Left renal pelvis (tissue), 4 donors: Measurements from ENCODE around the gene LILRB2. TPM values are rescaled to one million over a fixed set of nuclear protein-coding genes. Genes with fewer than 3 reads are reported as not detected.
A peak's percentile ranks its signal among the peaks of the same experiment; 100 is the strongest.
"Not testable (repeated sequence)": the region's sequence is repeated elsewhere in the genome, so short reads cannot be mapped to it uniquely, and the experiment has no call there.

ENCODE experiments used
- DNase-seq, 4 donors: peaks; one replicate each; pipeline ENCODE4 v3.0.0-alpha.2; 2013; ENCODE audit warnings: low read depth in 4 of 4, low spot score in 3 of 4
- polyA plus RNA-seq, 4 donors: library from polyadenylated mRNA; unstranded; fragments of 120-200 nt; gene quantifications; one replicate each; pipeline ENCODE4 v1.2.1, GENCODE V29; 2013; ENCODE audit not compliant: insufficient read length in 4 of 4

LILRB2 gene
- polyA plus RNA-seq = 1 to 10 TPM in 3 of 4 donors, under 1 TPM in 1; 0.80 to 1.9 (median 1.3) TPM

GRCh38 chr19:54281007-54281728 is at the start of gene LILRB2:
LILRB2 (minus strand) TSS chr19:54281110; CDS start chr19:54280496, 614 bp downstream.
- no peak for DNase-seq

DNA sequence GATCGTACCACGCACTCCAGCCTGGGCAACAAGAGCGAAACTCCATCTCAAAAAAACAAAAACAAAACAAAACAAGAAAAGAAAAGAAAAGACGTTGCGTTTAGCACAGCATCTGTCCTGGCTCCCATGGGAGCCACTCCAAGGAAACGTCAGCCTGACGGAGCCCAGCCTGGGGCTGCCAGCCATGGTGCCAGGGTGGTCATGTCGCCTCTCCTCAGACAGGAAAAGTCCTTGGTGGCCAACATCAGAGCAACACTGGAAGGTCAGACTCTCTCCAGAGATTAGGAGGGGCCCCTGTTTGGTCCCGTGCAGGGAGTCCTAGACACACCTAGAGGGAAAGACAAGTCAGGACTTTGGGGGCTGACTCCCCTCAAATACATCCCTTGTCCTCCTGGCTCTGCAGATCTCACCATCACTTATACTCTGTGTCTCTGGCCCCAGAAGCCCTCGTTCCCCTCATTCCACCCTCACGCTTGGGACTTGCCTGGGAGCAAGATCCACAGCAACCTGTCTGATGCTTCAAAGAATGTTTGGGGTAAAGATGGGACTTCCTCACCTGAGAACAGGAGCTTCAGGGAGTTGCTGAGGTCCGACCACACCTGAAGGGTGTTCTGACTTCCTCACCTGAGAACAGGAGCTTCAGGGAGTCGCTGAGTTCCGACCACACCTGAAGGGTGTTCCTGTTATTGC is 48.7 kb upstream of the LILRB2 start:
- DNase-seq = no peak

DNA sequence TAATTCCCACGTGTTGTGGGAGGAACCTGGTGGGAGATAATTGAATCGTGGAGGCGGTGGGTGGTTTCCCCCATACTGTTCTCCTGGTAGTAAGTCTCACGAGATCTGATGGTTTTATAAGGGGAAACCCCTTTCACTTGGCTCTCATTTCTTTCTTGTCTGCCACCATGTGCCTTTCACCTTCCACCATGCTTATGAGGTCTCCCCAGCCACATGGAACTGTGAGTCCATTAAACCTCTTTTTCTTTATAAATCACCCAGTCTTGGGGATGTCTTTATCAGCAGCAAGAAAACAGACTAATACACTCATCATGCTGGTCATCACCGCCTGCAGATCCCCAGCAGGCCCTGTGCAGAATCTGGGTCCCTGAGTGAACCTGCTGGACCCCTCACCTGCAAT is 47.9 kb upstream of the LILRB2 start:
- not testable (repeated sequence) for DNase-seq

- DNase-seq = no peak
Measured at GRCh38 chr19:54325631-54326030, 44.7 kb upstream of the LILRB2 start.

GRCh38 chr19:54325194-54325621 is 44.3 kb upstream of the LILRB2 start:
- DNase-seq = peak in 3 of 4 donors; percentile 12 to 32 (median 18)

- no peak for DNase-seq
Measured at GRCh38 chr19:54324071-54324470, 43.2 kb upstream of the LILRB2 start.

DNA sequence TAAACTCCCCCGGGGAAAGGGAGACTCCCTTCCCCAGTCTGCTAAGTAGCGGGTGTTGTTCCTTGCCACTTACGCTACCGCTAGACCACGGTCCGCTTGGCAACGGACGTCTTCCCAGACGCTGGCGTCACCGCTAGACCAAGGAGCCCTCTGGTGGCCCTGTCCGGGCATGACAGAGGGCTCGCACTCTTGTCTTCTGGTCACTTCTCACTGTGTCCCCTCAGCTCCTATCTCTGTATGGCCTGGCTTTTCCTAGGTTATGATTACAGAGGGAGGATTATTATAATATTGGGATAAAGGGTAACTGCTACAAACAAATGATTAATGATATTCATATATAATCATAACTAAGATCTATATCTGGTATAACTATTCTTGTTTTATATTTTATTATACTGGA is 42.0 kb upstream of the LILRB2 start:
- not testable (repeated sequence) for DNase-seq

DNA sequence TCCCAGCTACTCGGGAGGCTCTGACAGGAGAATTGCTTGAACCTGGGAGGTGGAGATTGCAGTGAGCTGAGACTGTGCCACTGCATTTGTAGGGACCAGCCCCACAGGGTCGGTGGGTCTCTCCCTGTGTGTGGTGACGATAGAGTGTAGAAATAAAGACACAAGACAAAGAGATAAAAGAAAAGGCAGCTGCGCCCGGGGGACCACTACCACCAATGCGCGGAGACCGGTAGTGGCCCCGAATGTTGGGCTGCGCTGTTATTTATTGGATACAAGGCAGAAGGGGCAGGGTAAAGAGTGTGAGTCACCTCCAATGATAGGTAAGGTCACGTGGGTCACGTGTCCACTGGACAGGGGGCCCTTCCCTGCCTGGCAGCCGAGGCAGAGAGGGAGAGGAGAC is 41.4 kb upstream of the LILRB2 start:
- not testable (repeated sequence) for DNase-seq

GRCh38 chr19:54319892-54320670 is 39.2 kb upstream of the LILRB2 start:
- DNase-seq = no peak

DNA sequence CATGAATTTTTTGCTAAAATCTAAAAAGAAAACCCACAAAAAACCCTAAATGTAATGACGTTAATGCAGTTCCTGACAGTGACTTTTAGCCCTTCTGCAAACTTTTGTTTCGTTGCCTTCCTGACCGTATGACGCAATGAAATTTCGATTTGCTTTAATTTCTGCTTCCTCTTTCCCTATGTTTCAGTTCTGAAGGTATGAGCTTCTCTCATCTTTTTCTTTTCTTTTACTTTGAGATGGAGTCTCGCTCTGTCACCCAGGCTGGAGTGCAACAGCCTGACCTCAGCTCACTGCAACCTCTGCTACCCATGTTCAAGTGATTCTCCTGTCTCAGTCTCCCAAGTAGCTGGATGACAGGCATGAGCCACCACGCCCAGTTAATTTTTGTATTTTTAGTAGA is 38.1 kb upstream of the LILRB2 start:
- no peak for DNase-seq

DNA sequence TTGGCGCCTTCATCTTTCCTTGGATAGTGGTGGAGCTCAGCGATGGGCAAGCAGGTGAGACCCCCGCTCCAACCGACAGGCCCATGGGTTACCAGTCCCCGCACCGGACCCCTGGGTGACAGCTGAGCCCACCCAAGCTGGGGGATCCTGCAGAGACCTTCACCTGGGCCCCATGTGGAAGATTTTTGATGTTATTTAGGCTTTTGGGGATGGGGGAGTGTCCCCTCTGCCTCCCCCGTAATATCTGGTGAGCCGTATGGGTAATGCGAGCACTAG is 37.0 kb upstream of the LILRB2 start:
- no peak for DNase-seq

- no peak for DNase-seq
Measured at GRCh38 chr19:54317108-54317964, 36.4 kb upstream of the LILRB2 start.

- DNase-seq = no peak
Measured at GRCh38 chr19:54316746-54317107, 35.8 kb upstream of the LILRB2 start.

- DNase-seq = no peak
Measured at GRCh38 chr19:54315956-54316355, 35.0 kb upstream of the LILRB2 start.

DNA sequence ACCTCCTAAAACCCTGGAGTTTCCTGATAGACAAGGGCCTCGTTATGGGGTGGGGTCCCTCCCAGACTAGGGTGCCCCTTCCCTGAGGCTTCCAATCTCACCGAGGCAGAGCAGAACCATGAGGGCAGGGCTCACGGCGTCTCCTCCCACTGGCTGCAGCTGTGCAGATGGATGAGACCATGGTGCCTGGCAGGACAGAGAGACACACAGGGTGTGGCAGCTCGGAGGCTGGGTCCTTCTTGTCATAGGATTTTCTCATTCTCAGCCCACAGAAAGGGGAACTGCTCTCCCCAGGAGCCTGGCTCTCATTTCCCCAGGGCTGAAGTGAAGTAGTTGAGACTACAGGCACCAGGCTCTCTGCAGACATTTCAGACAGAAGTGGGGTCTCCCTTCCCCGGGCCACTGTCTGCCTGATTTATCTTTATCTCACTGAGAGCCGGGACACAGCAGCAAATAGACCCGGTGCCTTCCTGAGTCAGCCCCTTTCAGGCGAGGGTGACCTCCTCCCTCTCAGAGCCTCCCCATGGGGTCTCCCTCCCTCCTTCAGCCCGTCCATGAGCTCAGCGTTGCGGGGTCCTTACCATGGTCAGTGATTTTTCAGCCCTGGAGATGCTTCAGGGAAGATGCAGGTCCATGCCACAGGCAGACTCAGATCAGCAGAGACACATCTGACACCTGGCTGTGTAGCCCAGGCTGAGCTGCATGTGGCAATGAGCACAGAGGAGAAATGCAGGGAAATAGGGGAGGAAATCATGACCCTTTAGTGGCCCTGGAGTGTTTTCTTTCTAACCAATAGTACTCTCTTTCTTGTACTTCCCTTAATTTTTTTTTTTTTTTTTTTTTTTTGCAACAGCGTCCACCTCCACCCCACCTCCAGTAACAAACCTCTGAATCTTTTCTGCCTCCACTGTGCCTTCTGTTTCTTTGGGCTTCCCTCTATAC is 31.8 kb upstream of the LILRB2 start, which contains the start of gene LILRA5:
Gene LILRA5, minus strand, starts transcription at position 731 of the 942 bp plus-strand sequence. Its CDS starts 147 bp downstream, at position 584.
- no peak for DNase-seq

GRCh38 chr19:54312011-54312410 is 31.1 kb upstream of the LILRB2 start:
- DNase-seq = no peak

GRCh38 chr19:54311486-54311885 is 30.6 kb upstream of the LILRB2 start:
- no peak for DNase-seq

DNA sequence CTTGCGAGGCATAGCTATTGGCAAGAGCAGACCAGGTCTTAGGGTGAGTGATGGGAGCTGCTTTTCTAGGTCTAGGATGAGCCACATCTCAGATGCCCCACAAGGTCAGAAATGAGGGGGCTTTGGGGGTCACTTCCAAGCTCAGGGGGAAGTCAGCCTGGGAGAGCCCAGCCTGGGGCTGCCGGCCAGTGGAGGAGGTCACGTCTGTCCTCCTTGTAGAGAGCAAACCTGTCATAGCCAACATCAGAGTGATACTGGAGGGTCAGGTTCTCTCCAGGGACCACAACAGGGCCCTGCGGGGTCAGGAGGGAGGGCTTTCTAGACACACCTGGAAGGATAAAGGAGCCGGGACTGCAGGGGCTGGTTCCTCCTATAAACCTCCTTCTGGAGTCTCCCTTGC is 29.6 kb upstream of the LILRB2 start:
- no peak for DNase-seq

DNA sequence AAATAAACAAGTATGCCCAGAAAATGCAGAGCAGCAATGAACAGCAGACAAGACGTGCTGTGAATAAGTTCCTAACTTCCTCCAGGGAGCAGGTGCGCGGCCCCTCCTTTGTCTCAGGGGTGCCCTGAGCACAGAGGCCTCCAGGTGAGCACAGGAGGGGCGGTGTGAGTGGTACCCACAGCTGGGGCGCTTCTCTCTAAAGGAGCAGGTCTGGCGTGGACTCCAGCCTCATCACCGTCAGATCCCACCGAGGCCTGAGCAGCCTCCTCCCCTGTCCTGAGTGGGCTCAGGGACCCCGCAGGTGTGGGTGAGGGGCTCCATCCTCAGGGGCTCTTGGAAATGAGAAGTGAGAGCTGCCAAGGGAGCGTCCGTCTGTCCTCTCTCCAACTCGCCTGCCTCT is 28.9 kb upstream of the LILRB2 start:
- DNase-seq = no peak
